ENCODE measurements around the gene NFIA. TPM values are rescaled to one million over a fixed set of nuclear protein-coding genes. Genes with fewer than 3 reads are reported as not detected.

Gene NFIA
- total RNA-seq, 3 donors from 2014 or later, result 54.9 to 87.5 (median 79.6) TPM

GRCh38 chr1:61313906-61314422 is 231.6 kb downstream of the NFIA start:
- Histone ChIP-seq H3K9me3 (no peaks in the 10 kb centered on the region), H3K4me3 (no peak overlapping the region), H3K27ac (peak overlapping the region in 1 of 2 donors; percentile 27), H3K27me3 (no peaks in the 10 kb centered on the region), H3K4me1 (peaks cover 0 to 3% of the 10 kb centered on the region in 2 donors), H3K36me3 (no peaks in the 10 kb centered on the region)
- intact Hi-C loops (cut with DNase I; ENCODE audit: low total_unique reads), result no loop called here
- TF ChIP-seq, protein P1, sequence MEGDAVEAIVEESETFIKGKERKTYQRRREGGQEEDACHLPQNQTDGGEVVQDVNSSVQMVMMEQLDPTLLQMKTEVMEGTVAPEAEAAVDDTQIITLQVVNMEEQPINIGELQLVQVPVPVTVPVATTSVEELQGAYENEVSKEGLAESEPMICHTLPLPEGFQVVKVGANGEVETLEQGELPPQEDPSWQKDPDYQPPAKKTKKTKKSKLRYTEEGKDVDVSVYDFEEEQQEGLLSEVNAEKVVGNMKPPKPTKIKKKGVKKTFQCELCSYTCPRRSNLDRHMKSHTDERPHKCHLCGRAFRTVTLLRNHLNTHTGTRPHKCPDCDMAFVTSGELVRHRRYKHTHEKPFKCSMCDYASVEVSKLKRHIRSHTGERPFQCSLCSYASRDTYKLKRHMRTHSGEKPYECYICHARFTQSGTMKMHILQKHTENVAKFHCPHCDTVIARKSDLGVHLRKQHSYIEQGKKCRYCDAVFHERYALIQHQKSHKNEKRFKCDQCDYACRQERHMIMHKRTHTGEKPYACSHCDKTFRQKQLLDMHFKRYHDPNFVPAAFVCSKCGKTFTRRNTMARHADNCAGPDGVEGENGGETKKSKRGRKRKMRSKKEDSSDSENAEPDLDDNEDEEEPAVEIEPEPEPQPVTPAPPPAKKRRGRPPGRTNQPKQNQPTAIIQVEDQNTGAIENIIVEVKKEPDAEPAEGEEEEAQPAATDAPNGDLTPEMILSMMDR (IDR thresholded peaks at IDR 0.05), result no peak
- no peak for TF ChIP-seq POLR2A (IDR thresholded peaks at IDR 0.05)
- TF ChIP-seq POLR2AphosphoS5 (IDR thresholded peaks at IDR 0.05), result no peak
- DNase-seq (ENCODE audit: low spot score in 2 of 2), result no peak

DNA sequence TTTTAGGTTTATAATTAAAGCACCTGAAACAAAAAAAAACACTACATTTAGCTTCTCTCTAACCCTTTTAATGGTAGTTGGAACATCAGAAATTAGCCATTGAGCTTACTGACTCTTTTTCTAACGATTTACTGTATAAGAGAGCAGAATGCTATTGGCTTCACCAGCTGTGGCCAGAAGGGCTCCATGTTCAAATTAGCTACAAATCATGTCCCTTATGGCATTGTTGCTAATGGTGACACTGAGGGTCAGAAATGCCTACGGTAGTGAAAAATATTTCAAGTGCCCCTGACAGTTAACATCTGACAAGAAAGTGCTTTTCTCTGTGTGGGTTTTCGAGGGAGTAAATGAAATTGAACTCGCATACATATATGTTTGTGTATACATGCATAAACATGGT is 232.7 kb downstream of the NFIA start:
- Histone ChIP-seq H3K9me3 (no peaks in the 10 kb centered on the region), H3K4me3 (no peak overlapping the region), H3K27ac (no peak overlapping the region), H3K36me3 (no peaks in the 10 kb centered on the region), H3K27me3 (no peaks in the 10 kb centered on the region), H3K4me1 (peaks cover 0 to 3% of the 10 kb centered on the region in 2 donors)
- DNase-seq (ENCODE audit: low spot score in 2 of 2), result no peak
- intact Hi-C loops (cut with DNase I; ENCODE audit: low total_unique reads), result no loop called here
- TF ChIP-seq POLR2AphosphoS5 (IDR thresholded peaks at IDR 0.05) (no peak), POLR2A (IDR thresholded peaks at IDR 0.05) (no peak)
- TF ChIP-seq, protein P1 (IDR thresholded peaks at IDR 0.05), result no peak

DNA sequence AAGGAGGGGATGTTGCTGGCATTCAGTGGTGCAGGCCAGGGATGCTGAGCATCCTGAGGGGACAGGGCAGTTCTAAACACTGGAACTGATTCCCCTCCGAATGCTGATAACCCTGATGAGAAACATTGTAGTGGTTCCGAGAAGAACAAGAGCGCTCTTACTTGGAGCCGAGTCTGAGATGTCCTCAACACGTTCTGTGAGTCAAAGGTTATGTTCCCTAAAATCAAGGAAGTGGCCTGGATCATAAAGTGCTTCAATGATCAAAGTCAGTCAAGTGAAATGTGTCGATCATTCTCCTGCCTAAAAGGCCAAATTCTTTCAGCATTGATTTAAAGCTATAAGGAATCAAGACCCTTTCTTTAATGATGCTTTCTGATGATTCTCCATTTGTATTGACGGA is 234.1 kb downstream of the NFIA start:
- H3K36me3 ChIP-seq, result no peaks in the 10 kb centered on the region
- intact Hi-C loops (cut with DNase I; ENCODE audit: low total_unique reads), result no loop called here
- no peak for DNase-seq (ENCODE audit: low spot score in 2 of 2)
- peak overlapping the region in 1 of 2 donors; percentile 8 for H3K27ac ChIP-seq
- peaks cover 0 to 3% of the 10 kb centered on the region in 2 donors for H3K4me1 ChIP-seq
- no peaks in the 10 kb centered on the region for H3K27me3 ChIP-seq
- H3K4me3 ChIP-seq, result no peak overlapping the region
- no peaks in the 10 kb centered on the region for H3K9me3 ChIP-seq
- TF ChIP-seq POLR2A (IDR thresholded peaks at IDR 0.05), result no peak
- TF ChIP-seq POLR2AphosphoS5 (IDR thresholded peaks at IDR 0.05), result no peak
- TF ChIP-seq, protein P1 (IDR thresholded peaks at IDR 0.05), result no peak

GRCh38 chr1:61318319-61319125 is 236.2 kb downstream of the NFIA start:
- H3K27ac ChIP-seq, result peak overlapping the region; percentile 56 to 78
- H3K4me3 ChIP-seq, result peak overlapping the region in 1 of 3 donors; percentile 9
- H3K36me3 ChIP-seq, result no peaks in the 10 kb centered on the region
- TF ChIP-seq POLR2AphosphoS5 (IDR thresholded peaks at IDR 0.05), result peak in 2 of 3 donors; percentile 17 to 46
- TF ChIP-seq, protein P1 (IDR thresholded peaks at IDR 0.05), result no peak
- H3K4me1 ChIP-seq, result peaks cover 0 to 3% of the 10 kb centered on the region in 2 donors
- intact Hi-C loops (cut with DNase I; ENCODE audit: low total_unique reads), result no loop called here
- H3K9me3 ChIP-seq, result no peaks in the 10 kb centered on the region
- H3K27me3 ChIP-seq, result no peaks in the 10 kb centered on the region
- DNase-seq (ENCODE audit: low spot score in 2 of 2), result no peak

GRCh38 chr1:61320575-61320974 is 238.2 kb downstream of the NFIA start:
- DNase-seq (ENCODE audit: low spot score in 2 of 2), result no peak
- TF ChIP-seq POLR2AphosphoS5 (IDR thresholded peaks at IDR 0.05), result no peak
- TF ChIP-seq, protein P1 (IDR thresholded peaks at IDR 0.05), result no peak
- TF ChIP-seq POLR2A (IDR thresholded peaks at IDR 0.05), result no peak
- Histone ChIP-seq H3K27ac (no peak overlapping the region), H3K27me3 (no peaks in the 10 kb centered on the region), H3K4me3 (no peak overlapping the region), H3K36me3 (no peaks in the 10 kb centered on the region), H3K4me1 (peaks cover 0 to 3% of the 10 kb centered on the region in 2 donors), H3K9me3 (no peaks in the 10 kb centered on the region)
- intact Hi-C loops (cut with DNase I; ENCODE audit: low total_unique reads), result no loop called here
